Hepatocyte (in vitro differentiated cells): Measurements from ENCODE around the gene DAP. TPM values are rescaled to one million over a fixed set of nuclear protein-coding genes. Genes with fewer than 3 reads are reported as not detected.

Source experiments
- DNase-seq: peaks from one replicate; pipeline ENCODE4 v3.0.0-alpha.2; 2016; ENCODE audit warnings: low spot score
- H2AFZ ChIP-seq: fragments of 200-600 bp; sonication (generic); 2 replicates; pipeline ENCODE4 v1.6.0; 2016; ENCODE audit warnings: antibody characterized with exemption, mild to moderate bottlenecking
- H3K27ac ChIP-seq: fragments of 200-600 bp; sonication (generic); 2 replicates; pipeline ENCODE4 v1.5.1; 2016; ENCODE audit warnings: mild to moderate bottlenecking
- H3K27me3 ChIP-seq: fragments of 200-600 bp; sonication (generic); 2 replicates; pipeline ENCODE4 v1.6.1; 2016
- H3K36me3 ChIP-seq: fragments of 200-600 bp; sonication (generic); replicated peaks from 2 replicates; pipeline ENCODE4 v1.5.1; 2016; ENCODE audit warnings: low read depth; ENCODE audit not compliant: insufficient read depth
- H3K4me1 ChIP-seq: fragments of 200-600 bp; sonication (generic); 2 replicates; pipeline ENCODE4 v1.5.1; 2016; ENCODE audit warnings: mild to moderate bottlenecking, moderate library complexity; ENCODE audit not compliant: insufficient read depth
- H3K4me2 ChIP-seq: fragments of 200-600 bp; sonication (generic); 2 replicates; pipeline ENCODE4 v1.6.0; 2016
- H3K4me3 ChIP-seq: fragments of 200-600 bp; sonication (generic); 2 replicates; pipeline ENCODE4 v1.5.1; 2016; ENCODE audit warnings: mild to moderate bottlenecking
- H3K79me2 ChIP-seq: fragments of 200-600 bp; sonication (generic); 2 replicates; pipeline ENCODE4 v1.6.0; 2017; ENCODE audit warnings: mild to moderate bottlenecking
- H3K9me2 ChIP-seq: fragments of 200-600 bp; sonication (generic); replicated peaks from 2 replicates; pipeline ENCODE4 v1.6.0; 2017; ENCODE audit warnings: mild to moderate bottlenecking; ENCODE audit not compliant: insufficient read depth
- H3K9me3 ChIP-seq: fragments of 200-600 bp; sonication (generic); 2 replicates; pipeline ENCODE4 v1.5.1; 2016; ENCODE audit warnings: low read depth, mild to moderate bottlenecking
- H4K20me1 ChIP-seq: fragments of 200-600 bp; sonication (generic); 2 replicates; pipeline ENCODE4 v1.6.0; 2016; ENCODE audit warnings: mild to moderate bottlenecking; ENCODE audit not compliant: insufficient read depth, poor library complexity, severe bottlenecking
- EZH2 ChIP-seq: fragments of 200-600 bp; sonication (generic); IDR thresholded peaks from 2 replicates; pipeline ENCODE4 v1.6.1; 2016; ENCODE audit warnings: antibody characterized with exemption, mild to moderate bottlenecking, borderline replicate concordance
- EZH2phosphoT487 ChIP-seq: fragments of 200-600 bp; sonication (generic); IDR thresholded peaks from one replicate; pipeline ENCODE4 v1.6.1; 2018; ENCODE audit warnings: antibody characterized with exemption, mild to moderate bottlenecking, low read depth, moderate library complexity; ENCODE audit not compliant: unreplicated experiment, severe bottlenecking
- WGBS: methylation state at CpG from one replicate; pipeline ENCODE4 v1.1.6; 2016; ENCODE audit warnings: low lambda C conversion rate; ENCODE audit errors: missing lambda C conversion rate; 5-methylcytosine and 5-hydroxymethylcytosine counted together
- polyA plus RNA-seq: library from polyadenylated mRNA; unstranded; fragments of >200 nt; fragmentation: Nextera tagmentation; extraction: Ambion mirVana; gene quantifications from 2 replicates; pipeline ENCODE4 v1.2.1, GENCODE V29; 2016
- total RNA-seq: library from RNA; depleted of rRNA; stranded (reverse); fragments of >200 nt; gene quantifications from 2 replicates; pipeline ENCODE4 v1.2.3, GENCODE V29; 2014
- TF ChIP-seq, protein P1 (sequence below): fragments of 200-600 bp; sonication (generic); IDR thresholded peaks from 2 replicates; pipeline ENCODE4 v1.5.1; 2016; ENCODE audit warnings: antibody characterized with exemption, mild to moderate bottlenecking; ENCODE audit not compliant: poor library complexity

The DAP gene
- total and polyA plus RNA-seq, 2 experiments from 2014 or later = 74.8 to 196 TPM

DNA sequence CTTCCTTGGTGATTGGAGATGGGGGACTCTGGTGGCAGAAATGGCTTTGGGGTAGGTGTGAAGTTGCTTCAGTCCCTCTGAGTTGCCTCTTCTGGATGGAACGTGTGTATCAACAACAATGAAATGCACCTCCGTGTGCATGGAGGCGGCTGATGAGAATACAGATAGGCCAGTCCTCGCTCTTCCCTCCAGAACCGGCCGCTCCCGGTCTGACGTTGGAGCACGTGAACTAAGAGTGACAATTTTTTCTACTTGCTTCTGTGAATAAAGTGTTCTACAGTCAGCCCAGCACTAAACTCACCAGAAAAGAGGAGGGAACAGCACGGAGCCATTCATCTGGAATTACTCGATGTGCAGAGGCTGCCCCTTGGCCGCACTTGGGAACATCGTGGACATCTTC, 106.5 kb downstream of the DAP start:
- no peaks in the 10 kb centered on the region for H3K4me1 ChIP-seq
- no peaks in the 10 kb centered on the region for H3K9me2 ChIP-seq
- no peaks in the 10 kb centered on the region for H3K36me3 ChIP-seq
- H4K20me1 ChIP-seq = no peaks in the 10 kb centered on the region
- no peak overlapping the region for H2AFZ ChIP-seq
- H3K4me2 ChIP-seq = no peak overlapping the region
- TF ChIP-seq, protein P1, sequence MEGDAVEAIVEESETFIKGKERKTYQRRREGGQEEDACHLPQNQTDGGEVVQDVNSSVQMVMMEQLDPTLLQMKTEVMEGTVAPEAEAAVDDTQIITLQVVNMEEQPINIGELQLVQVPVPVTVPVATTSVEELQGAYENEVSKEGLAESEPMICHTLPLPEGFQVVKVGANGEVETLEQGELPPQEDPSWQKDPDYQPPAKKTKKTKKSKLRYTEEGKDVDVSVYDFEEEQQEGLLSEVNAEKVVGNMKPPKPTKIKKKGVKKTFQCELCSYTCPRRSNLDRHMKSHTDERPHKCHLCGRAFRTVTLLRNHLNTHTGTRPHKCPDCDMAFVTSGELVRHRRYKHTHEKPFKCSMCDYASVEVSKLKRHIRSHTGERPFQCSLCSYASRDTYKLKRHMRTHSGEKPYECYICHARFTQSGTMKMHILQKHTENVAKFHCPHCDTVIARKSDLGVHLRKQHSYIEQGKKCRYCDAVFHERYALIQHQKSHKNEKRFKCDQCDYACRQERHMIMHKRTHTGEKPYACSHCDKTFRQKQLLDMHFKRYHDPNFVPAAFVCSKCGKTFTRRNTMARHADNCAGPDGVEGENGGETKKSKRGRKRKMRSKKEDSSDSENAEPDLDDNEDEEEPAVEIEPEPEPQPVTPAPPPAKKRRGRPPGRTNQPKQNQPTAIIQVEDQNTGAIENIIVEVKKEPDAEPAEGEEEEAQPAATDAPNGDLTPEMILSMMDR = no peak
- TF ChIP-seq EZH2 (no peak), EZH2phosphoT487 (no peak)
- WGBS = 92% methylated on average over 13 of the region's 13 CpGs
- no peaks in the 10 kb centered on the region for H3K9me3 ChIP-seq
- H3K27me3 ChIP-seq = no peaks in the 10 kb centered on the region
- H3K27ac ChIP-seq = no peak overlapping the region
- no peak for DNase-seq
- H3K79me2 ChIP-seq = no peaks in the 10 kb centered on the region
- no peak overlapping the region for H3K4me3 ChIP-seq

DNA sequence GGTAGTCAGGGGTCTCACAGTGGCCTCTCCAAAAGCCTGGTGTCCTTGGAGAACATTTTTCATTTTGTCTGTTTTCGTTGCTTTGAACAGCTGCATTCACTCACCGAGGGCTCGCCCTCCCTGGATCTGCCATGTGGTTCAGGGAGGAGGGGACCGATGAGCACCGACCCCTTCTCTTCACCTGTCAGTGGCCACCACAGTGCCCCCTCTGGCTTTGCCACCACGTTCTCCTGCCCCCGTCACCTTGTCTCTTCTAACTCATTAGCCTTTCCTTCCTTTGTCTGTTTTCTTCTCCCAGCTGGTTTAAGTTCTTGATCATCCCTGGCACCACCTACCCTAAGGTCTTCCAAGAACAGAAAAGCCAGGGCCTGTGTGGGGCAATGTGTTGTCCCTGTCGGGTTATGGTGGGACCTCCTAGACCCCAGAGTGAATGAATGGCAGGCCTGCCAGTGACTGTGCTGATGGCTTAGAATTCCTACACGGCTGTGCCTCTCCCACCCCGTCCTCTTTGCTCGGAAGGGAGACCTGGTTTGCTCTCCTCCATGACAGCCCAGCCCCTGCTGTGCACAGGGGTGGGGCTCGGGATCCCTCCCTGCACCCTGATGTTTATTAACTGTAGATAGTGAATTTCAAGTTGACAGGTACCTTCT, 107.2 kb downstream of the DAP start:
- Histone ChIP-seq H3K4me1 (no peaks in the 10 kb centered on the region), H3K9me3 (no peaks in the 10 kb centered on the region), H3K9me2 (no peaks in the 10 kb centered on the region), H3K4me3 (no peak overlapping the region), H2AFZ (no peak overlapping the region), H4K20me1 (no peaks in the 10 kb centered on the region), H3K36me3 (no peaks in the 10 kb centered on the region), H3K79me2 (no peaks in the 10 kb centered on the region), H3K27ac (no peak overlapping the region), H3K27me3 (no peaks in the 10 kb centered on the region), H3K4me2 (no peak overlapping the region)
- TF ChIP-seq, protein P1 = no peak
- TF ChIP-seq EZH2 = no peak
- no peak for TF ChIP-seq EZH2phosphoT487
- DNase-seq = no peak
- WGBS = 84% methylated on average over 12 of the region's 12 CpGs

DNA sequence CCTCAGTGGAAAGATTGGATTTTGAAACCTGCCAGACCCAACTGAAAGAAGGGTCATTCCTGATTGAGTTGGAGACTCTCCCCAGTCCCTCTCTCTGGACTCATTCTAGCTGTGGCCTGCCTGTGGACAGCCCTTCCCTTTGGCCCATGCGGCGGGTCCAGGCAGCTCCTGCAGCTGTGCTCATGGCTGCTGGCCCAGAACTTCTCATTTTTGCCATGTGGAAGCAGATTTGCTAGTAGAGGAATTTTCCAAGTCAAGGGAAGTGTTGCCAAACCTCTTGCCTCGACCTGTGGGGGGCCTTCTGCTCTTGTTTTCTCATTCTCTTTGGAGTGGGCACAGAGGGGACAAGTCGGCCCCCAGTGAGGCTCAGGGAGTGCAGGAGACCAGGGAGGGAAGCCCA, 108.0 kb downstream of the DAP start:
- no peaks in the 10 kb centered on the region for H4K20me1 ChIP-seq
- no peak overlapping the region for H2AFZ ChIP-seq
- H3K27me3 ChIP-seq = no peaks in the 10 kb centered on the region
- H3K9me2 ChIP-seq = no peaks in the 10 kb centered on the region
- no peak overlapping the region for H3K27ac ChIP-seq
- TF ChIP-seq, protein P1 = no peak
- TF ChIP-seq EZH2 = no peak
- TF ChIP-seq EZH2phosphoT487 = no peak
- H3K4me1 ChIP-seq = no peaks in the 10 kb centered on the region
- H3K36me3 ChIP-seq = no peaks in the 10 kb centered on the region
- H3K79me2 ChIP-seq = no peaks in the 10 kb centered on the region
- no peak overlapping the region for H3K4me3 ChIP-seq
- DNase-seq = no peak
- no peak overlapping the region for H3K4me2 ChIP-seq
- no peaks in the 10 kb centered on the region for H3K9me3 ChIP-seq
- 88% methylated on average over 4 of the region's 4 CpGs for WGBS
